Raji (cell line): ENCODE results near the gene CER1.

ENCODE experiments used
- POLR2A ChIP-seq: IDR thresholded peaks from 2 replicates; pipeline ENCODE4 v1.6.1; 2011; ENCODE audit warnings: low read depth, low read length, control low read depth; ENCODE audit not compliant: insufficient read depth

CER1 gene

DNA sequence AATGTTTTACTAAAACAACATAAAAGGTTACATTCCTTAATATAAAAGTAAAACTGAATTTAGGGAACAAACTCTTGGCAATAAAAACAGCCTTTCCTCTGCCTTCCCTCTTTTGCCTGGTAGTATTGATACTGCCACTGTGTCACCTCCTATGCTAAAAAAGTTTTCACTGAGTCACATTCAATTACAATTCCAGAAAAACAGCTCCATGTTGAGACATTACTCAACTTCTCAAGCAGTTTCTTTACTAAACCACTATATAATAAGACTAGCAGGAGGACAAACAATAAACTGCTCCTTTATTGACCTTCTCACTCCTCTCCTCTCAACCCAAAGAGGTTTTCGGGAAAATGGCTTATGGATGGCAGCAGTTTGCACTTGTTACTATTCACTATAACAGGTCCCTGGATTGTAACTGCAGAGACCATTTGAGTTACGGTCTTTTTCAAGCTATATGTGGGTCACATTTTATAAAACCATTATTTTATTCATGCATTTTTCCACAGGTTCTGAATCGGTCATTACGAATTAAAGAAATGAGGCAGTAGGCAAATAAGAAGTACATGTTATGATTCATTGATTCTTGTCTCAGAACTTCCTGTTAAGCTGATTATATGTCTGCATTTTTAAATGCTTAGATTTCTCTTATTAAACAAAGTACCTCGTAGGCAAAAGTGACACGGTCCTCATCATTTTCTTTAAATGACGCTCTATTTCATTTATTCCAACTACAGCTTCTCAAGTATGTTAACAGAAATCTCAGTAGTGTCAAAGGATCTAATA lies 31.4 kb downstream of the CER1 start:
- no peak for TF ChIP-seq POLR2A

DNA sequence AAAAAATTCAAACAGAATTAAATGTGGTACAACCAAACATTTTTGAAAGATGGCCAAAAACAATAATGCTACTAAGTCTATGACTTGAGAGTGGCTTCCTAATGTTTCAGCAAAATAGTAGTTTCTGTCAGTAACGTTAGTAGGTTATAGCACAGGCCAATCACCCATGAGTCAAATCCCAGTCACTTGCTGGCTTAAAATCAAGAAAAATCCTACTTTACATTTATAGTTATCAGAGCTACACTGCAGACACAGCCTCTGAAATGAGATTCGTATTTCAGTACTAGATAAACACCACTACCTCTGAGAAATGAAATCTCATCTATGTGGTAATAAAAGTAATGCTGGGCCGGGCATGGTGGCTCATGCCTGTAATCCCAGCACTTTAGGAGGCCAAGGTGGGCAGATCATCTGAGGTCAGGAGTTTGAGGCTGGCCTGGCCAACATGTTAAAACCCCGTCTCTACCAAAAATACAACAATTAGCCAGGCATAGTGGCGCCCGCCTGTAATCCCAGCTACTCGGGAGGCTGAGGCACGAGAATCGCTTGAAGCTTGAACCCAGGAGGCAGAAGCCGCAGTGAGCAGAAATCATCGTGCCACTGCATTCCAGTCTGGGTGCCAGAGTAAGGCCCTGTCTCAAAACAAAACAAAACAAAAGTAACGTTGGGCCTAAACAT lies 35.4 kb downstream of the CER1 start:
- TF ChIP-seq POLR2A, result no peak

DNA sequence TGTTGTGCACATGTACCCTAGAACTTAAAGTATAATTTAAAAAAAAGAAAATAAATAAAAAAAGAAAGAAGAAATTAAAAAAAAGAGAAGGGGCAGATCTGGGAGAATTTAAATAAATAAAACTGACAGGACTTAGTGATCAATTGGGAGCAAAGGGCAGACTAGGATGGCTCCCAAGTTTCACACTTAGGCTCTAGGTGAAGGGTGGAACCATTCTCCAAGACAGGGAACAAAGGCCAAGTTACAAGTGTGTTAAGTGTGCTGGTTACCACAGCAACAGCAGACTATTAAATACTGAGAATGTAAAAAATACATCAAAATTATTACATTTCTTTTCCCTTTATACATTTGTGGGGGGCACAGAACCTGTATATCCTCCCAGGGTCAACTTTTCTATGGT lies 36.4 kb downstream of the CER1 start:
- no peak for TF ChIP-seq POLR2A

- TF ChIP-seq POLR2A, result no peak
Observed at GRCh38 chr9:14678776-14679175, 43.8 kb downstream of the CER1 start.

GRCh38 chr9:14677872-14678271 lies 44.7 kb downstream of the CER1 start:
- no peak for TF ChIP-seq POLR2A

GRCh38 chr9:14677396-14677795 lies 45.1 kb downstream of the CER1 start:
- TF ChIP-seq POLR2A, result no peak

- TF ChIP-seq POLR2A, result no peak
Observed at GRCh38 chr9:14674630-14675029, 47.9 kb downstream of the CER1 start.

GRCh38 chr9:14671377-14671776 lies 51.2 kb downstream of the CER1 start:
- TF ChIP-seq POLR2A, result no peak

- no peak for TF ChIP-seq POLR2A
Observed at GRCh38 chr9:14670718-14671117, 51.8 kb downstream of the CER1 start.
